NAMALWA (cell line): Measurements from ENCODE around the gene NANS.
"Not testable (repeated sequence)": the region's sequence is repeated elsewhere in the genome, so short reads cannot be mapped to it uniquely, and the experiment has no call there.

Source experiments
- DNase-seq: peaks from one replicate; pipeline ENCODE4 v3.0.0-alpha.2; 2015; ENCODE audit warnings: low spot score

The NANS gene

DNA sequence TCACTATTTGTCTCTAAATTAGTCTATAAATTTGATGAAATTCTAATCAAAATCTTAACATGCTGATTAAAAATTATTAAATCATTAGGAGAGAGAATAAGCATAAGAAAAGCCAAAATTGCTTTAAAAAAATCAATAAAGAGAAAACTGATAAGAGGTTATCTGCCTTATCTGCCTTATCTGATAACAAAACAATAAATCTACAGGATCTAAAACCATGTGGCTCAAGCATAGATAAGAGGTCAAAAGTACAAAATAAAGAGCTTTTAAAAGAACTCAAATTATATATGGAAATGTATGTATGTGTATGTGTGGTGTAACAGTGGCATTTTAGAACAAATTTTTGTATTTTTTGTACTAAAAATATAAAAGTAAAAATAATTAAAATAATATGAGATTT is 43.9 kb downstream of the NANS start:
- no peak for DNase-seq

DNA sequence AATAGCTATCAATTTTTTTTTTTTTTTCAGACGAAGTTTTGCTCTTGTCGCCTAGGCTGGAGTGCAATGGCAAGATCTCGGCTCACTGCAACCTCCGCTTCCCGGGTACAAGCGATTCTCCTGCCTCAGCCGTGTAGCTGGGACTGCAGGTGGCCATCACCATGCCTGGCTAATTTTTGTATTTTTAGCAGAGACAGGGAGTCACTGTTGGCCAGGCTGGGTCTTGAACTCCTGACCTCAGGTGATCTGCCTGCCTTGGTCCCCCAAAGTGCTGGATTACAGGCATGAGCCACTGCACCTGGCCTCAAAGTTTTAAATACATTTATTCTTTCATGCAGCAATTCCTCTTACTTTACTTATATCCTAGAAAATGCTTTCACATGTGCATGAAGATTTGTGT is 44.9 kb downstream of the NANS start:
- no peak for DNase-seq

DNA sequence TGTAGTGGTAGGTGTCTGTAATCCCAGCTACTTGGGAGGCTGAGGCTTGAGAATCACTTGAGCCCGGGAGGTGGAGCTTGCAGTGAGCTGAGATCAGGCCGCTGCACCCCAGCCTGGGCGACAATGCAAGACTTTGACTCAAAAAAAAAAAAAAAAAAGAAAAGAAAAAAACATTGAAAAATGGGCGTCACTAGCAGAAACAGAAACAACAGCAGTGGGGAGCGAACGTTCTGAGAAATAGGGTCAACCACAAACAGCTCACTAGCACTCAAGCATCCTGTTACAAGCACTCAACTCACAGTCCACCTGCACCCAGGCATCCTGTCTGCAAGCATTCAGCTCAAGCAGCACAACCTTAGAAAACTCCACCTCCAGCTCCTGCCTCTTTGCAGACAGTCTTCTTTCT is 45.3 kb downstream of the NANS start:
- DNase-seq = peak; percentile 94

- DNase-seq = peak; percentile 93
These were observed 47.9 kb downstream of the NANS start for GRCh38 chr9:98104445-98104881.

GRCh38 chr9:98105006-98105405 is 48.5 kb downstream of the NANS start:
- no peak for DNase-seq

DNA sequence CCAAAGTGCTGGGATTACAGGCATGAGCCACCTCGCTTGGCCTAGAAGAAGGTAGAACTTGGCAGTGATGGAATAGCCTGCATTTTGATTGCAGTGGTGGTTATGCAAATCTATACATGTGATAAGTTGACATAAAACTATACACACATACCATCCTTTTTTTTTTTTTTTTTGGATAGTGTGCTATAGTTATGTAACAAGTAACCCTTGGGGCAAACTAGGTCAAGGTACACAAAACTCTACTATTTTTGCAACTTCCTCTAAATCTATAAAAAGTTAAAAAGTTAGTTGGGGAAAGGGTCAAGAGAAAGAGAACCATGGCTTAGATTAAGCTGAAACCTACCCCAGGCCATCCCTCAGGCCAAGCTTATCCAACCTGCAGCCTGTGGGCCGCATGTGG is 51.4 kb downstream of the NANS start:
- DNase-seq = no peak

DNA sequence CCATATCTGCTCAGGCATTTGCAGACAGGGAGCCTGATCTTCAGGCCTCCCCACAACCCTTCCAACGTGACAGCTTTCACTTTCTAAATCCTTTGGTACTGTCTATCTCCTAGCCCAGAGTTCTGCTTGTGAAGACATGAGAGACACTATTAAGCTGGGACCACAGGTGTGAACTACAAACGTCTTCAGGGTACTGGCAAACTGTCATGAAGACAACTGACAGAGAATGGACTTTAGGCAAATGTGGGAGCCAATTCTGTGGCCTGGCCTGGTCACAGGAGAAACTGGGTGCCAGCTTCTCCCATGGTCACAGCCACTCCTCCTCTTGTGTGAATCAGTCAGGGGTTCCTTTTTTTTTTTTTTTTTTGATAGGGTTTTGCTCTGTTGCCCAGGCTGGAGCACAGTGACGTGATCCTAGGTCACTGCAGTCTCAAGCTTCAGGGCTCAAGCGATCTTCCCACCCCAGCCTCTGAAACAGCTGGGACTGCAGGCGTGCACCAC is 52.0 kb downstream of the NANS start:
- peak; percentile 83 for DNase-seq

DNA sequence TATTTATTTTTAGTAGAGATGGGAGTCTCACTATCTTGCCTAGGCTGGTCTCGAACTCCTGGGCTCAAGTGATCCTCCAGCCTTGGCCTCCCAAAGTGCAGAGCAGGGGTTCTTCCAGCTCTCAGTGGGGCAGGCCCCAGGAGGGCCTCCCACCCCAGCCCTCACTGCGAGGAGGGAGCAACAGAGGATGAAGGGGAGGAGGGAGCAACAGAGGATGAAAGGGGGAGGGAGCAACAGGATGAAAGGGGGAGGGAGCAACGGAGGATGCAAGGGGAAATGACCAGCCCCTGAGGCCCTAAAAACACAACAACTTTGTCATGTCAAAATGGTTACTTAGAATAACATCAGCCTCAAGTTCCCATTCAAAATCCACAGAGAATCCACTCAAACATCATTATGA is 52.5 kb downstream of the NANS start:
- DNase-seq = peak; percentile 12

GRCh38 chr9:98117097-98117496 is 60.6 kb downstream of the NANS start:
- DNase-seq = not testable (repeated sequence)

DNA sequence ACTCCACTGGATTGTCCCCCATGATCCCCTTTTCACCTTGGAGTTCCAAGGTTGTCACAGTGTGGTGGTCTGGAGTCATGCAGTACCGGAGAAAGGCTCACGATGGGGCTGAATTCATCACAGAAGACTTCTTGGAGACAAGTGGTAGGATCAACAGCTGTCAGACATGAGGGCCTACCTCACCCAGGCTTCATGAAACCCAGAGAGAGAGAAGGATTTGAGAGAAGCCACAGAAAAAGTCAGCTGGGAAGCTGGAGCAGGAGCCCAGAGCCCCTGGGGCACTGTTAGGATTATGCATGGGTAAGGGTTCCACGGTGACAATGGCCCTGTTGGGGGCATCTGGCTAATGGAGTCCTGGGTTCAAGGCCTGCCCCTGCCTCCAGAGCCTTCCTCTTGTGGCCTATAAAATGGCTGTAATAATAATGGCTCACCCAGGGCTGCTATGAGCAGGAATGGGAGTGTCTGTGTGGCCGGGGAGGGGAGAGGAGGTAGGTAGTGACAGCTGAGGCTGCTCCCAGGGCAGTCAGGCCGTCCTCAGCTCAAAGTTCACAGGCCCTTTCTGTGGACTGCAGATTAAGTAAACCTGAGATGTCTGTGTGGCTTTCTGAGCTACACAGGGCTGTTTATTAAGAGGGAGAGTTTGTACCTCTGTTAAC is 61.6 kb downstream of the NANS start:
- DNase-seq = peak; percentile 57

GRCh38 chr9:98118640-98119601 is 62.4 kb downstream of the NANS start, which contains the start of gene TRIM14:
Gene TRIM14, minus strand, starts transcription at chr9:98119222. Its CDS starts 34 bp downstream, at chr9:98119188.
- peak; percentile 58 for DNase-seq

- no peak for DNase-seq
These were observed 63.9 kb downstream of the NANS start for GRCh38 chr9:98120476-98120875.

GRCh38 chr9:98121058-98121457 is 64.5 kb downstream of the NANS start:
- DNase-seq = no peak

- DNase-seq = not testable (repeated sequence)
These were observed 67.6 kb downstream of the NANS start for GRCh38 chr9:98124091-98124490.

DNA sequence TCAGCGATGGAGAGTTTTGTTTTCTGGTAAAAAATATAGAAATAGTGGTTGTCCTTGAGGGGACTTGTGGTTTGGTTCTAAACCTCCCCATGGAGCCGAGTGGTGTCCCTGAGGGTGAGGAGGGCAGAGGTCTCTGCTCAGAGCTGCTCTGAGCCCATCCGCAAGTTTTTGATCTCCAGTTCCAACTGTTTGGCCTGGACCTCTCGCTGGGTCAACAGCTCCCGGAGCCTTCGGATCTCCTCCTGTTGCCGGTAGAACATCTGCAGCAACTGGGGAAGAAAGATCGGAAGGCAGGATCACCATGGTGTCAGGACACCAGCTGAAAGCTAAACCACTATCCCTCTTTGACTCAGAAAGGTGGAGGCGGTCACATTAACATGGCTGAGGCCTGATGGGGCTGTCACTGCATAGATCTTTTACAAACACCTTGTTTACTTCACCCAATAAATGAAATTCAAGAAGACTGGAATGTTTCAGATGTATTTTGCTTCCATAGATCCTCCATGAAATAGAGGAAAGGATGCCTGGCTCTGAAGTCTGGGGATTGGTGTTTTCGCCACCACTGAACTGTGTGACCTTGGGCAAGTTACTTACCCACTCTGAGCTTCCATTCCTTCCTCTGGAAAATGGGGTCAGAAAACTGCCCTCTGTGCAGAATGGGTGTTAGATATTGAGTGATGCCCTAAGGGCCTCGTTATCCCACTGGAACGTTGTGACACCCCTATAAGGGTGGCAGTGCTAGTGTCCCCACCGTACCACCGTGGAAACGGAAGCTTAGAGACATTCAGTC is 68.3 kb downstream of the NANS start:
- DNase-seq = no peak

DNA sequence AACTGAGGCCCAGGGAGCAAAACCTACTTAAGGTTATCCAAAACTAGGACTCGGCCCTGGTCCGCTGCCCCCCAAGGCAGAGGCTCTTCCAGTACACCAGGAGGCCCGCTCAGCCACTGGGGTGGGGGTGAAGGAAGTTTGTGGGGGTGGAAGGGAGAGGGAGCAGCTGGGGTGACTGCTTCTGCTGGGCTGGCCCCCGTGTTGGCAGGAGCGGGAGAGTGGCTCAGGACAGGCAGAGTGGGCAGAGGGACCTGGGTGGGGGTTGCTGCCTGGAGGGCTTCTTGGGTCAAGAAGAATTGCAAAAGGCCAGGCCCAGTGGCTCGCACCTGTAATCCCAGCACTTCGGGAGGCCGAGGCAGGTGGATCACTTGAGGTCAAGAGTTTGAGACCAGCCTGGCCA is 70.7 kb downstream of the NANS start:
- DNase-seq = no peak

DNA sequence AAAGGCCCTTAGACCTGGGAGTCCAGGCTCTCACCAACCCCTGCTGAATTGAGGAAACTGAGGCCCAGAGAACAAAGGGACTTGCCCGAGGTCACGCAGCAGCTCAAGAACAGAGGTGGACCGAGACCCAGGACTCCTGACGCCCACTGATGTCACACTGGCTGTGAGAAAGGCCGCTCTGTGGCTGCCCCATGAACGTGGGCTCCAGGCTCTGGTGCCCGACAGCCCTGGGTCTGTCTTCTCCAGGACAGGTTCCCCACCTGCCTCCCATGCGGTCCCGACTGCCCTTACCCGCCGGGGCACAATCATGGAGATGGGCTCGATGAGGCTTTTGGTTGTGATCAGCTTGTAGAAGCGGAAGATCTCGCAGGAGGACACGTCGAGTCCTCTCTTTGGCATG is 71.8 kb downstream of the NANS start:
- no peak for DNase-seq

GRCh38 chr9:98129451-98129881 is 72.9 kb downstream of the NANS start:
- DNase-seq = peak; percentile 68

- not testable (repeated sequence) for DNase-seq
These were observed 73.5 kb downstream of the NANS start for GRCh38 chr9:98130060-98130459.

DNA sequence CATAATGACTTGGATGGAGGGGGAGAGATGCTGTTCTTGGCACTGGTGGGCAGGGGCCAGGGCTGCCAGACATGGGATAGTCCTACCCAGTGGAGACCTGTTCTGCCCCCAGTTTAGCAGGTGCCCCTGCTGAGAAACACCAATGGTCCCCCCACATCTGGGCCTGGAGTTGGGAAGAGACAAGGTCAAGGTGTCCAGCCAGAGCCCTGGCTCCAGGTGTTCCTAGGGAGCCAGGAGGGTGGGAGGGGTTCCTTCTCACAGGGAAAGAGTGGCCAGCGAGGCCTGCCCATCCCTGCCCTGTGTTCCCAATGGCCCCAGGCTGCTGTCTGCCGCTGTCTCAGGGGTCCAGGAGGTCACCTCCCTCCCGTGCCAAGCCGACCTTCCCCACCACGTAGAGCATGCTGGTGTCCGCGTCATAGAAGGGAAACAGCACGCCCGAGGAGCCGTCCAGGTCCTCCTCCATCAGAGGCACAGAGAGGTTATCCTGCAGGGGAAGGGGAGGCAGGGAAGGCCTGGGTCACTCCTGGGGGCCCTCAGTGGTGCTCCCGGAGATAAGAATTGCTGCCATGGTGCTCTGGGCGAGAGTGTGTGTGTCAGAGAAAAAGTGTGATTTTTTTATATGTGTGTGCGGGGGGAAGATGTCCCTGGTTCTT is 74.2 kb downstream of the NANS start:
- no peak for DNase-seq

- DNase-seq = no peak
These were observed 75.6 kb downstream of the NANS start for GRCh38 chr9:98132158-98132557.
